Ovary (tissue), 3 donors: ENCODE measurements around the gene DEFB126.

ENCODE experiments used
- EP300 ChIP-seq: sonication (generic); formaldehyde crosslinking; IDR thresholded peaks from one replicate; pipeline ENCODE4 v1.6.1; 2017; ENCODE audit warnings: antibody characterized with exemption
- POLR2A ChIP-seq: fragments of 450-650 bp; IDR thresholded peaks from one replicate; pipeline ENCODE4 v1.6.1; 2017; ENCODE audit warnings: antibody characterized with exemption, mild to moderate bottlenecking, moderate library complexity
- TF ChIP-seq, protein P1 (sequence below), 3 donors: fragments of 450-650 bp in 2 of 3; fragments of 200-600 bp in 1 of 3; IDR thresholded peaks; one replicate each; pipeline versions ENCODE4 v1.5.1 to v1.8.0; 2016 to 2022; ENCODE audit warnings: antibody characterized with exemption in 3 of 3, mild to moderate bottlenecking in 1 of 3
- donor health status: DM: no; HTN: no; CAD: no.

DNA sequence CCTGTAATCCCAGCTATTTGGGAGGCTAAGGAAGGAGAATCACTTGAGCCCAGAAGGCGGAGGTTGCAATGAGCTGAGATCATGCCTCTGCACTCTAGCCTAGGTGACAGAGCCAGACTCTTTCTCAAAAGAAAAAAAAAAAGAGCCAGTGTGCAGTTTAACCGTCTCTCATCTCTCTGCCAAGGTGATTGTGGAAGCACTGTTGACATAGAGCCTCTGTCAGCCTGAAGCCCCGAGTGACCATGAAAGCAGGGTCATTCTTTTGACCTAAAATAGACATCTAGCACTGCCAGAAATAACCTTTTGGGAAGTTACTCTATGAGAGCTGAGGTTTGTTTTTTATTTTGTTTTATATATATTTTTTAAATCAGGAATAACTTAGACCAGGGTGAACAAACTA, 22.2 kb downstream of the DEFB126 start:
- TF ChIP-seq, protein P1, sequence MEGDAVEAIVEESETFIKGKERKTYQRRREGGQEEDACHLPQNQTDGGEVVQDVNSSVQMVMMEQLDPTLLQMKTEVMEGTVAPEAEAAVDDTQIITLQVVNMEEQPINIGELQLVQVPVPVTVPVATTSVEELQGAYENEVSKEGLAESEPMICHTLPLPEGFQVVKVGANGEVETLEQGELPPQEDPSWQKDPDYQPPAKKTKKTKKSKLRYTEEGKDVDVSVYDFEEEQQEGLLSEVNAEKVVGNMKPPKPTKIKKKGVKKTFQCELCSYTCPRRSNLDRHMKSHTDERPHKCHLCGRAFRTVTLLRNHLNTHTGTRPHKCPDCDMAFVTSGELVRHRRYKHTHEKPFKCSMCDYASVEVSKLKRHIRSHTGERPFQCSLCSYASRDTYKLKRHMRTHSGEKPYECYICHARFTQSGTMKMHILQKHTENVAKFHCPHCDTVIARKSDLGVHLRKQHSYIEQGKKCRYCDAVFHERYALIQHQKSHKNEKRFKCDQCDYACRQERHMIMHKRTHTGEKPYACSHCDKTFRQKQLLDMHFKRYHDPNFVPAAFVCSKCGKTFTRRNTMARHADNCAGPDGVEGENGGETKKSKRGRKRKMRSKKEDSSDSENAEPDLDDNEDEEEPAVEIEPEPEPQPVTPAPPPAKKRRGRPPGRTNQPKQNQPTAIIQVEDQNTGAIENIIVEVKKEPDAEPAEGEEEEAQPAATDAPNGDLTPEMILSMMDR (IDR thresholded peaks at IDR 0.05): no peak
- TF ChIP-seq POLR2A: no peak
- no peak for TF ChIP-seq EP300
